HCT116 (cell line): ENCODE results near the gene RUNX2.

Experiments used
- CEBPB ChIP-seq: IDR thresholded peaks from 2 replicates; pipeline ENCODE4 v1.6.1; 2012; ENCODE audit warnings: low read depth
- CTCF ChIP-seq, 3 experiments: fragments of 200-600 bp in 1 of 3; sonication (generic) in 1 of 3; IDR thresholded peaks in 2 of 3; conservative IDR thresholded peaks in 1 of 3; 2 replicates each; pipeline ENCODE4 v1.5.1; 2012 to 2017; ENCODE audit warnings: low read depth in 2 of 3, low read length in 2 of 3, antibody characterized with exemption in 1 of 3, borderline replicate concordance in 1 of 3, control low read depth in 1 of 3, mild to moderate bottlenecking in 1 of 3, mixed read lengths in 1 of 3, mixed run types in 1 of 3, moderate library complexity in 1 of 3; ENCODE audit not compliant: insufficient read depth in 1 of 3
- EGR1 ChIP-seq: IDR thresholded peaks from 2 replicates; pipeline ENCODE4 v1.6.1; 2012; ENCODE audit warnings: low read depth
- EZH2 ChIP-seq: fragments of 200-600 bp; sonication (generic); IDR thresholded peaks from 2 replicates; pipeline ENCODE4 v1.6.1; 2017; ENCODE audit warnings: antibody characterized with exemption, mixed run types
- POLR2A ChIP-seq: IDR thresholded peaks from 2 replicates; pipeline ENCODE4 v1.7.0; 2011; ENCODE audit warnings: borderline replicate concordance; ENCODE audit not compliant: insufficient read depth, insufficient read length; ENCODE audit errors: extremely low read depth
- POLR2AphosphoS5 ChIP-seq: IDR thresholded peaks from 2 replicates; pipeline ENCODE4 v1.6.1; 2011; ENCODE audit warnings: mild to moderate bottlenecking, low read depth, low read length, moderate library complexity
- RAD21 ChIP-seq: IDR thresholded peaks from 2 replicates; pipeline ENCODE4 v1.6.1; 2012; ENCODE audit warnings: low read depth, mild to moderate bottlenecking
- REST ChIP-seq: IDR thresholded peaks from 2 replicates; pipeline ENCODE4 v1.6.1; 2012; ENCODE audit warnings: low read depth
- SRF ChIP-seq: IDR thresholded peaks from 2 replicates; pipeline ENCODE4 v1.6.1; 2012; ENCODE audit warnings: low read depth
- TCF7L2 ChIP-seq: IDR thresholded peaks from 2 replicates; pipeline ENCODE4 v1.7.0; 2011; ENCODE audit warnings: borderline replicate concordance, inconsistent platforms; ENCODE audit not compliant: insufficient read depth, insufficient read length; ENCODE audit errors: extremely low read depth

- TF ChIP-seq REST (no peak), POLR2AphosphoS5 (no peak), CTCF (IDR thresholded peaks at IDR 0.05 in 2 of 3, conservative IDR thresholded peaks at IDR 0.05 in 1 of 3; ENCODE audit: borderline replicate concordance in 1 of 3, insufficient read depth in 1 of 3, low read depth in 2 of 3, low read length in 2 of 3) (no peak), CEBPB (no peak), RAD21 (no peak), POLR2A (no peak), TCF7L2 (no peak), EGR1 (no peak), EZH2 (no peak), SRF (no peak)
These were observed 127.3 kb downstream of the RUNX2 start for GRCh38 chr6:45455408-45455807.
